Adipose tissue (tissue), 3 donors: ENCODE measurements around the gene PHAX. TPM values are rescaled to one million over a fixed set of nuclear protein-coding genes. Genes with fewer than 3 reads are reported as not detected.
"Not testable (repeated sequence)": the region's sequence is repeated elsewhere in the genome, so short reads cannot be mapped to it uniquely, and the experiment has no call there.

ENCODE experiments used
- H3K27ac ChIP-seq: one replicate; pipeline ENCODE4 v1.5.1; 2013; ENCODE audit warnings: low read depth, low read length
- WGBS, 3 donors: extraction: QIAGEN DNeasy Blood & Tissue Kit; methylation state at CpG; one replicate each; pipeline ENCODE4 v1.1.7; 2013; 5-methylcytosine and 5-hydroxymethylcytosine counted together
- polyA plus RNA-seq, 3 donors: library from polyadenylated mRNA; stranded (reverse); fragments of 200-250 nt; gene quantifications; one replicate each; pipeline ENCODE4 v1.2.3, GENCODE V29; 2013
- donor health status: healthy with polysubstance abuse.
- donor health status: Bipolar disorder and iron deficiency.
- donor health status: healthy.

The PHAX gene
- polyA plus RNA-seq, 3 donors: 10.4 to 25.8 (median 18.1) TPM

- H3K27ac ChIP-seq: no peak overlapping the region
Observed at GRCh38 chr5:126647071-126647470, 46.3 kb downstream of the PHAX start.

DNA sequence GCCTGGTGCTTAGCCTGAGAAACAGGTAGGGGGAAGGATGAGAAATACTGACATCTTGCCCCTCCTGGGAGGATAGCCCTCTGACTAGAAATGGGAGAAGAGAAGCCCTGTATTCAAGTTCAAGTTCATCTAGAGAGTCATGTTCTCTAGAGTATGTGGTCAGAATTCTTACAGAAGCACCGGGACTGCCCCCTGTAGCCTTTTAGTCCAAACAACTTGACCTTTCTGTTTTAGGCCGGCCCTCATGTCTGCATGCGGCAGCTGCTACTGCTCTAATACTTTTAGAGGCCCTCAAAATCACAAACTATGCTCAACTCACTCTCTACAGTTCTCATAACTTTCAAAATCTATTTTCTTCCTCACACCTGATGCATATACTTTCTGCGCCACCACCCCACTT lies 47.7 kb downstream of the PHAX start:
- 78 to 99% (median 82%) methylated on average over 4 of the region's 4 CpGs for WGBS, 3 donors
- no peak overlapping the region for H3K27ac ChIP-seq

DNA sequence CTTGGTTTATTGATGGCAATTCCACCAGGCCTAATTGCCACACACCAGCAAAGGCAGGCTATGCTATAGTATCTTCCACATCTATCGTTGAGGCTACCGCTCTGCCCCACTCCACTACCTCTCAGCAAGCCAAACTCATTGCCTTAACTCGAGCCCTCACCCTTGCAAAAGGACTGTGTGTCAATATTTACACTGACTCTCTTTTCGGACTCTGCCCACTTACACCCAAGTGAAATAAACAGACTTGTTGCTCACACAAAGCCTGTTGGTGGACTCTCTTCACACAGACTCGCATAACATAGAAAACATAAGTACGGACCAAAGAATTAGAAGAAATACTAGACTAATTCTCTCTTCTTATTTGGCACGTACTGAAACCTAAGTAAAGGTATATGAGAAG lies 48.3 kb downstream of the PHAX start:
- 47 to 91% (median 85%) methylated on average over 7 of the region's 7 CpGs for WGBS, 3 donors
- not testable (repeated sequence) for H3K27ac ChIP-seq

GRCh38 chr5:126649709-126650108 lies 49.0 kb downstream of the PHAX start:
- H3K27ac ChIP-seq: not testable (repeated sequence)
- 84 to 88% (median 88%) methylated on average over 6 of the region's 6 CpGs for WGBS, 3 donors

- 88 to 98% (median 97%) methylated on average over 1 of the region's 1 CpG for WGBS, 3 donors
- H3K27ac ChIP-seq: no peak overlapping the region
Observed at GRCh38 chr5:126650463-126650862, 49.7 kb downstream of the PHAX start.

DNA sequence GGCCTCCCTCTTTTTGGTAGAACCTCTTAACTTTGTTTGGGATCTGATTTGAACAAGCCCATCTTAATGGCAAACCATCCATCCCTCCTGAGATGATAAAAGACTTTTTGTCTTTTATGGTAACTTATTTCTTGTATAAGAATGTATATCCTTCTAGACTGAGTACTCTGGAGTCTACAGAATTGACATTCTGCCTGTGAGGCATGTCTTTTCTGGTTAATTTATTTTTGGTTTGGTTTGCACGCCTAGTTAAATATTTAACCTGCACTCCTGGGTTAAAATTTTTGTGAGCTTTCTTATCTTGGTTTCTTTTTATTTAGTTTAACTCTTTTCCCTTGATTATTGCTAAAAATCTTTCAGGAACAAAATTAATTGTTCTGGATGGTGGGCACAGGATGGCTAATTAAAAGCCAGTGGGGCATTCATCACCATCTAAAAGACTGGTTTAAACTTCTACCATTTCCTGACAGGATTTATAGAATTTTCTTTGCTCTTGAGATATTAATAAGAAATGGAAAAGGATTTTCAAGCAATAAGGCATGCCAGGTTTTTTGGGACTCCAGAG lies 50.3 kb downstream of the PHAX start:
- WGBS, 3 donors: 31 to 89% (median 87%) methylated on average over 1 of the region's 1 CpG
- no peak overlapping the region for H3K27ac ChIP-seq

GRCh38 chr5:126656401-126657007 lies 55.8 kb downstream of the PHAX start:
- WGBS, 3 donors: 2% methylated on average over 5 of the region's 5 CpGs
- H3K27ac ChIP-seq: no peak overlapping the region

- 66 to 75% (median 72%) methylated on average over 5 of the region's 5 CpGs for WGBS, 3 donors
- H3K27ac ChIP-seq: no peak overlapping the region
Observed at GRCh38 chr5:126658561-126658960, 57.8 kb downstream of the PHAX start.

- H3K27ac ChIP-seq: no peak overlapping the region
- 83 to 92% (median 90%) methylated on average over 2 of the region's 2 CpGs for WGBS, 3 donors
Observed at GRCh38 chr5:126659805-126660482, 59.2 kb downstream of the PHAX start.

GRCh38 chr5:126664586-126664985 lies 63.8 kb downstream of the PHAX start:
- WGBS, 3 donors: 66 to 84% (median 82%) methylated on average over 2 of the region's 2 CpGs
- no peak overlapping the region for H3K27ac ChIP-seq

- not testable (repeated sequence) for H3K27ac ChIP-seq
- WGBS, 3 donors: 91 to 100% (median 96%) methylated on average over 1 of the region's 1 CpG
Observed at GRCh38 chr5:126670109-126670508, 69.4 kb downstream of the PHAX start.

DNA sequence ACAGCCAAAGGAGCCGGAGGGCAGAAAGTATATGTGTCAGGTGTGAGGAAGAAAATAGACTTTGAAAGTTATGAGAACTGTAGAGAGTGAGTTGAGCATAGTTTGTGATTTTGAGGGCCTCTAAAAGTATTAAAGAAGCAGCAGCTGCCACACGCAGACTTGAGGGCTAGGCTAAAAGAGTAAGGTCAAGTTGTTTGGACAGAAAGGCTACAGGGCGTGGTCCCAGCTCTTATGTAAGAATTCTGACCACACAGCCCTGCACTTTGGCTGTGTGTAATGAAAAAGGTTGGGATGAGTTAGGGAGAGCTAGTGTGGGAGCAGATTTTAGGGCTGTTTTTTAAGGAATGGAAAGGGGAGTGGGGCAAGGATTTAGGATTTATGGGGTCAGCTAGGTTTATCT lies 70.9 kb downstream of the PHAX start:
- H3K27ac ChIP-seq: not testable (repeated sequence)
- WGBS, 3 donors: 73 to 91% (median 74%) methylated on average over 3 of the region's 3 CpGs

DNA sequence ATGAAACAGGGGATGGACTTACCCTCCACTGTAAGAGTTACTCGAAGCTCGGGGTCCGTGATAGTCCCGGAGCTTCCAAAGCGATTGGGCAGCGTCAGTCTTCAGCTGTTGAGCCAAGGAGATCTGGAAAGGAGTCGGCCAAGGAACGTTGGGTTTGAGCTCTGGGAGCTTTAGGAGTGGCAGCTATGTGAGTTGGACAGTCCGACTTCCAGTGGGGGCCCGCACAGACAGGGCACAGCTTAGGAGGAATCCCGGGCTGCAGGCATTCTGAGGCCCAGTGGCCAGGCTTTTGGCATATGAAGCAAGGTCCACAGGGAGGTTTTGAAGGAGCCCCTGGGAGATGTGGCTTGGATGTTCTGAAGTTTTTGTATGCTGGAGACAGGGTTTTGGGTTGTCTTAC lies 72.7 kb downstream of the PHAX start:
- WGBS, 3 donors: 77 to 85% (median 80%) methylated on average over 11 of the region's 11 CpGs
- no peak overlapping the region for H3K27ac ChIP-seq

DNA sequence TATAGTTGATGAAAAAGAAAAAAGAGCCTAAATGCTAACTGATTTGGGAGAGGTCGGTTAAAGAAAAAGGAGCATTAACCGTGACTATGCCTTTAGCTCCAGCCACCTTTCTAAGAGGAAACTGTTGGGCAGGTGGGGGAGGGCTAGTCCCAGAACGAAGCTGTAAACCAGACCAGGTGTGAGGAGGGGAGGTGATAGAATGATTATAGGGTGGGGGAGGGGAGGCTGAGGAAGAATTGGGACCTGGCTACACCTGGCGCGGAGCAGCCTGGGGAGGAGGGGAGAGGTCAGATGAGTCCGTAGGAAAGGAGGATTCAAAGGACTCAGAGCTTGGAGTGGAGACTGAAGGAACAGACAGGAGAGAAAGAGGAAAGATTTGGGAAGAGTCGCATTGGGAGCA lies 73.4 kb downstream of the PHAX start:
- H3K27ac ChIP-seq: no peak overlapping the region
- 58 to 76% (median 72%) methylated on average over 7 of the region's 7 CpGs for WGBS, 3 donors

DNA sequence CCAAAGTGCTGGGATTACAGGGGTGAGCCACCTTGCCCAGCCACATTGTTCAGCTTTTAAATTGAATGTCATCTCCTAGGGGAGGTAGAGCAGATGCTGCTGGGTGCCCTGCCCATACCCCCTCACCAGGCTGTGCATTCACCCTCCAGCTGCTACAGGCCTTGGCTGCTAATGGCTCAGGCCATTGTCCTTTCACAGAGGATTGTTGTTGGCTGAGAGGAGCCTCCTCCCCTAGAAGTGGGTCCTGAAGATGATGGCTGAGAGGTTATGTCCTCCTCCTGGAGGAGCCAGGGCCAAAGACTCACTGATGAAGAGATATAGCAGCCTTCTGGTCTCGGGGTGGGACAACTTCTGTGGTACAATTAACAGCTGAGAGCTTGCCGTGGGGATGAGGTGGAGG lies 74.6 kb downstream of the PHAX start:
- WGBS, 3 donors: 72 to 79% (median 74%) methylated on average over 2 of the region's 2 CpGs

DNA sequence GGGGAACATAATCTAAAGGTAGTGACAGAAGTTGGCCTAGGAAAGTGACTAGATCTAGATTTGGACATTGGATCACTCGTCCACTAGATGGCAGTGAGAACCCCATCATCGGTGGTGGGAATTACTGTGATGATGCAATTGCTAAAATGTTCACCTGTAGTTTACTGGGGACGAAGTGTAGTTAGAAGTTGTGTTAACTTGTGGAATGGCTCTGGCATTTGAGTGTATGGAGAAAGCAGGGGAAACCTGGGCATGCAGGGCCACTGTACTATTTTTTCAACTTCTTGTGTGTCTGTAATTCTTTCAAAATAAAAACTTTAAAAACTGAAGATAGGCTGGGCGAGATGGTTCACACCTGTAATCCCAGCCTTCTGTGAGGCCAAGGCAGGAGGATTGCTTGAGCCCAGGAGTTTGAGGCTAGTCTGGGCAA lies 75.5 kb downstream of the PHAX start:
- H3K27ac ChIP-seq: no peak overlapping the region
- WGBS, 3 donors: 21 to 25% (median 23%) methylated on average over 4 of the region's 4 CpGs

More for the DNA sequence above, 74.6 kb downstream of the PHAX start:
- no peak overlapping the region for H3K27ac ChIP-seq
